ENCODE measurements around the gene FMN1. TPM values are rescaled to one million over a fixed set of nuclear protein-coding genes. Genes with fewer than 3 reads are reported as not detected.

The FMN1 gene
- total RNA-seq, 2 donors from 2014 or later, result 13.7 to 17.1 TPM

- H3K27me3 ChIP-seq, result no peaks in the 10 kb centered on the region
- no peak for TF ChIP-seq POLR2A (IDR thresholded peaks at IDR 0.05)
- TF ChIP-seq, protein P1, sequence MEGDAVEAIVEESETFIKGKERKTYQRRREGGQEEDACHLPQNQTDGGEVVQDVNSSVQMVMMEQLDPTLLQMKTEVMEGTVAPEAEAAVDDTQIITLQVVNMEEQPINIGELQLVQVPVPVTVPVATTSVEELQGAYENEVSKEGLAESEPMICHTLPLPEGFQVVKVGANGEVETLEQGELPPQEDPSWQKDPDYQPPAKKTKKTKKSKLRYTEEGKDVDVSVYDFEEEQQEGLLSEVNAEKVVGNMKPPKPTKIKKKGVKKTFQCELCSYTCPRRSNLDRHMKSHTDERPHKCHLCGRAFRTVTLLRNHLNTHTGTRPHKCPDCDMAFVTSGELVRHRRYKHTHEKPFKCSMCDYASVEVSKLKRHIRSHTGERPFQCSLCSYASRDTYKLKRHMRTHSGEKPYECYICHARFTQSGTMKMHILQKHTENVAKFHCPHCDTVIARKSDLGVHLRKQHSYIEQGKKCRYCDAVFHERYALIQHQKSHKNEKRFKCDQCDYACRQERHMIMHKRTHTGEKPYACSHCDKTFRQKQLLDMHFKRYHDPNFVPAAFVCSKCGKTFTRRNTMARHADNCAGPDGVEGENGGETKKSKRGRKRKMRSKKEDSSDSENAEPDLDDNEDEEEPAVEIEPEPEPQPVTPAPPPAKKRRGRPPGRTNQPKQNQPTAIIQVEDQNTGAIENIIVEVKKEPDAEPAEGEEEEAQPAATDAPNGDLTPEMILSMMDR (IDR thresholded peaks at IDR 0.05), result no peak
- DNase-seq (no peak), ATAC-seq (no peak)
- H3K4me3 ChIP-seq, result no peak overlapping the region
- no peaks in the 10 kb centered on the region for H3K4me1 ChIP-seq
- WGBS, 2 donors, result 68 to 70% methylated on average over 2 of the region's 2 CpGs
- H3K27ac ChIP-seq, result no peak overlapping the region
- H3K9me3 ChIP-seq, result no peaks in the 10 kb centered on the region
- no peaks in the 10 kb centered on the region for H3K36me3 ChIP-seq (replicated peaks in 1 of 2; ENCODE audit: insufficient read depth in 1 of 2, low read depth in 2 of 2)
- intact Hi-C loops (cut with DNase I), result no loop called here
Observed at GRCh38 chr15:33055962-33056361, 138.6 kb downstream of the FMN1 start.

- TF ChIP-seq POLR2A (IDR thresholded peaks at IDR 0.05), result no peak
- TF ChIP-seq, protein P1 (IDR thresholded peaks at IDR 0.05), result no peak
- intact Hi-C loops (cut with DNase I), result no loop called here
- 74 to 75% methylated on average over 5 of the region's 5 CpGs for WGBS, 2 donors
- no peak for ATAC-seq
- Histone ChIP-seq H3K9me3 (no peaks in the 10 kb centered on the region), H3K4me1 (no peaks in the 10 kb centered on the region), H3K36me3 (replicated peaks in 1 of 2; ENCODE audit: insufficient read depth in 1 of 2, low read depth in 2 of 2) (no peaks in the 10 kb centered on the region), H3K27ac (no peak overlapping the region), H3K27me3 (no peaks in the 10 kb centered on the region), H3K4me3 (no peak overlapping the region)
- DNase-seq, result no peak
Observed at GRCh38 chr15:33051528-33051927, 143.0 kb downstream of the FMN1 start.

- H3K27me3 ChIP-seq, result no peaks in the 10 kb centered on the region
- ATAC-seq, result no peak
Observed at GRCh38 chr15:33048255-33048654, 146.3 kb downstream of the FMN1 start.

DNA sequence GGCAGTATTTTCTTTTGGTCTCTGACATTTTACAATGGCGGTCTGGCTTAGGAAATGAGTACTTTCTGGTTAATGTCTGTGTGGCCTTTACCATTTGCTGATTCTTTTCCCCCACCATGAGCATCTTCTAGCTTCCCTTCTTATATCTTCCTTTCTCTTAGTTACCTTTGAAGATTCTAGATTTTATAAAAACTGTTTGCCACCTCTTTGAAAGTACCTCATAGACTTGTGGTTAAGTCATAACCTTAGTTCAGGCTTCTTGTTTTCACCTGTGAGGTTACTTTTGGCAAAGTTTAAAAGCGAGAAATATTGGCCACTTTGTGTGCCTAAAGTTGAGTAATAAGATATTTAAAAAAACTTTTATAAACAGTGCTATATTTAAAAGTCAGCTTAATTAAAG lies 147.4 kb downstream of the FMN1 start:
- Histone ChIP-seq H3K27me3 (no peaks in the 10 kb centered on the region), H3K27ac (no peak overlapping the region), H3K4me1 (peaks cover 11% of the 10 kb centered on the region), H3K9me3 (peaks cover 0 to 6% (median 0%) of the 10 kb centered on the region in 3 donors), H3K36me3 (replicated peaks in 1 of 2; ENCODE audit: insufficient read depth in 1 of 2, low read depth in 2 of 2) (no peaks in the 10 kb centered on the region), H3K4me3 (no peak overlapping the region)
- intact Hi-C loops (cut with DNase I), result no loop called here
- DNase-seq, result no peak
- WGBS, 2 donors, result 46 to 69% methylated on average over 2 of the region's 2 CpGs
- TF ChIP-seq, protein P1 (IDR thresholded peaks at IDR 0.05), result no peak
- TF ChIP-seq POLR2A (IDR thresholded peaks at IDR 0.05), result no peak
- no peak for ATAC-seq

More at GRCh38 chr15:33048255-33048654, 146.3 kb downstream of the FMN1 start:
- intact Hi-C loops (cut with DNase I), result no loop called here
- Histone ChIP-seq H3K36me3 (replicated peaks in 1 of 2; ENCODE audit: insufficient read depth in 1 of 2, low read depth in 2 of 2) (no peaks in the 10 kb centered on the region), H3K4me1 (peaks cover 11% of the 10 kb centered on the region), H3K27ac (no peak overlapping the region), H3K9me3 (peaks cover 0 to 5% (median 0%) of the 10 kb centered on the region in 3 donors), H3K4me3 (no peak overlapping the region)
- TF ChIP-seq, protein P1 (IDR thresholded peaks at IDR 0.05), result no peak
- TF ChIP-seq POLR2A (IDR thresholded peaks at IDR 0.05), result no peak
- no peak for DNase-seq
- 71 to 79% methylated on average over 2 of the region's 2 CpGs for WGBS, 2 donors

- intact Hi-C loops (cut with DNase I), result no loop called here
- no peak for ATAC-seq
- no peak for DNase-seq
- WGBS, 2 donors, result 55 to 67% methylated on average over 2 of the region's 2 CpGs
- Histone ChIP-seq H3K27ac (no peak overlapping the region), H3K9me3 (peaks cover 0 to 6% (median 0%) of the 10 kb centered on the region in 3 donors), H3K36me3 (replicated peaks in 1 of 2; ENCODE audit: insufficient read depth in 1 of 2, low read depth in 2 of 2) (no peaks in the 10 kb centered on the region), H3K27me3 (no peaks in the 10 kb centered on the region), H3K4me1 (peaks cover 11% of the 10 kb centered on the region), H3K4me3 (no peak overlapping the region)
- TF ChIP-seq, protein P1 (IDR thresholded peaks at IDR 0.05), result no peak
- TF ChIP-seq POLR2A (IDR thresholded peaks at IDR 0.05), result no peak
Observed at GRCh38 chr15:33046329-33046728, 148.2 kb downstream of the FMN1 start.

Measured in body of pancreas (tissue), 4 donors.